RWPE2 (cell line): Measurements from ENCODE around the gene MAEA.
A peak's percentile ranks its signal among the peaks of the same experiment; 100 is the strongest.

Experiments used
- ATAC-seq: fragments of 200-7000 bp; cut with Tn5 transposase; 3 replicates; pipeline ENCODE4 v1.9.1; 2021; ENCODE audit warnings: low read depth
- DNase-seq: peaks from one replicate; pipeline ENCODE4 v3.0.0-alpha.2; 2020; ENCODE audit warnings: low spot score
- H3K27ac ChIP-seq: fragments of 450-650 bp; 2 replicates; pipeline ENCODE4 v1.5.1; 2017; ENCODE audit warnings: mild to moderate bottlenecking; ENCODE audit not compliant: poor library complexity, severe bottlenecking
- H3K27me3 ChIP-seq: fragments of 250-450 bp; sonication (Bioruptor Pico); 2 replicates; pipeline ENCODE4 v1.5.1; 2021; ENCODE audit warnings: mild to moderate bottlenecking, moderate library complexity; ENCODE audit not compliant: insufficient read depth, poor library complexity, severe bottlenecking
- H3K36me3 ChIP-seq: fragments of 250-450 bp; sonication (Bioruptor Pico); 2 replicates; pipeline ENCODE4 v1.5.1; 2020; ENCODE audit warnings: low read depth, mild to moderate bottlenecking, moderate library complexity
- H3K4me1 ChIP-seq: fragments of 250-450 bp; sonication (Bioruptor Pico); 2 replicates; pipeline ENCODE4 v1.5.1; 2021; ENCODE audit warnings: mild to moderate bottlenecking, moderate library complexity; ENCODE audit not compliant: insufficient read depth, poor library complexity, severe bottlenecking
- H3K4me3 ChIP-seq: fragments of 250-450 bp; sonication (Bioruptor Pico); 2 replicates; pipeline ENCODE4 v1.5.1; 2021; ENCODE audit warnings: mild to moderate bottlenecking, moderate library complexity; ENCODE audit not compliant: severe bottlenecking
- H3K9me3 ChIP-seq: fragments of 250-450 bp; sonication (Bioruptor Pico); 2 replicates; pipeline ENCODE4 v1.5.1; 2021; ENCODE audit warnings: mild to moderate bottlenecking, moderate library complexity; ENCODE audit not compliant: severe bottlenecking
- TF ChIP-seq, protein P1 (sequence below): fragments of 450-650 bp; IDR thresholded peaks from one replicate; pipeline ENCODE4 v1.5.1; 2017; ENCODE audit warnings: mild to moderate bottlenecking, moderate library complexity; ENCODE audit not compliant: poor library complexity, severe bottlenecking

MAEA gene

DNA sequence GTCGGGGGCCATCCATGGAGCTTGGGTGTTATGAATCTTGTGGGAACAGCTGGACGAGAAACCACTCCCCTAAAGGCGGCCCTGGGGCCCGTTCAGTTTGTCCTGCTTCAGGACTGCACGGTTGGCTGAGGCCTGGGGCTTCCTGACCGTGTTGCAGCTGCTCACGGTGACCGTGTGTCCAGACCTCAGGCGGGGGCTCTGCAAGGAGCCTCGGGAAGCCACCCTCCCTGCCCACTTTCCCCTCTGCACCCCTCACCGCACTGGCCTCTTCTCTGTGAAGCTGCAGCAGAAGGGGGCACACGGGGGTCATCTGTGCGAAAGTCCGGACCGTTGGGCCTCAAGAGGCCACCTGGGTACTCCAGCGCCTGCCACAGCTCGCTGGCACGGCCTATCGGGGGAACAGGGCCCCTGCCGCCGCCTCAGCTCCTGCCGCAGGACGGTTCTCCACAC lies 86.7 kb downstream of the MAEA start:
- Histone ChIP-seq H3K27ac (no peak overlapping the region), H3K4me1 (no peaks in the 10 kb centered on the region), H3K27me3 (no peaks in the 10 kb centered on the region), H3K9me3 (no peaks in the 10 kb centered on the region), H3K36me3 (peaks cover 8% of the 10 kb centered on the region), H3K4me3 (no peak overlapping the region)
- ATAC-seq = no peak
- peak; percentile 61 for DNase-seq
- TF ChIP-seq, protein P1, sequence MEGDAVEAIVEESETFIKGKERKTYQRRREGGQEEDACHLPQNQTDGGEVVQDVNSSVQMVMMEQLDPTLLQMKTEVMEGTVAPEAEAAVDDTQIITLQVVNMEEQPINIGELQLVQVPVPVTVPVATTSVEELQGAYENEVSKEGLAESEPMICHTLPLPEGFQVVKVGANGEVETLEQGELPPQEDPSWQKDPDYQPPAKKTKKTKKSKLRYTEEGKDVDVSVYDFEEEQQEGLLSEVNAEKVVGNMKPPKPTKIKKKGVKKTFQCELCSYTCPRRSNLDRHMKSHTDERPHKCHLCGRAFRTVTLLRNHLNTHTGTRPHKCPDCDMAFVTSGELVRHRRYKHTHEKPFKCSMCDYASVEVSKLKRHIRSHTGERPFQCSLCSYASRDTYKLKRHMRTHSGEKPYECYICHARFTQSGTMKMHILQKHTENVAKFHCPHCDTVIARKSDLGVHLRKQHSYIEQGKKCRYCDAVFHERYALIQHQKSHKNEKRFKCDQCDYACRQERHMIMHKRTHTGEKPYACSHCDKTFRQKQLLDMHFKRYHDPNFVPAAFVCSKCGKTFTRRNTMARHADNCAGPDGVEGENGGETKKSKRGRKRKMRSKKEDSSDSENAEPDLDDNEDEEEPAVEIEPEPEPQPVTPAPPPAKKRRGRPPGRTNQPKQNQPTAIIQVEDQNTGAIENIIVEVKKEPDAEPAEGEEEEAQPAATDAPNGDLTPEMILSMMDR = no peak

GRCh38 chr4:1376841-1377605 lies 87.3 kb downstream of the MAEA start:
- ATAC-seq = no peak

DNA sequence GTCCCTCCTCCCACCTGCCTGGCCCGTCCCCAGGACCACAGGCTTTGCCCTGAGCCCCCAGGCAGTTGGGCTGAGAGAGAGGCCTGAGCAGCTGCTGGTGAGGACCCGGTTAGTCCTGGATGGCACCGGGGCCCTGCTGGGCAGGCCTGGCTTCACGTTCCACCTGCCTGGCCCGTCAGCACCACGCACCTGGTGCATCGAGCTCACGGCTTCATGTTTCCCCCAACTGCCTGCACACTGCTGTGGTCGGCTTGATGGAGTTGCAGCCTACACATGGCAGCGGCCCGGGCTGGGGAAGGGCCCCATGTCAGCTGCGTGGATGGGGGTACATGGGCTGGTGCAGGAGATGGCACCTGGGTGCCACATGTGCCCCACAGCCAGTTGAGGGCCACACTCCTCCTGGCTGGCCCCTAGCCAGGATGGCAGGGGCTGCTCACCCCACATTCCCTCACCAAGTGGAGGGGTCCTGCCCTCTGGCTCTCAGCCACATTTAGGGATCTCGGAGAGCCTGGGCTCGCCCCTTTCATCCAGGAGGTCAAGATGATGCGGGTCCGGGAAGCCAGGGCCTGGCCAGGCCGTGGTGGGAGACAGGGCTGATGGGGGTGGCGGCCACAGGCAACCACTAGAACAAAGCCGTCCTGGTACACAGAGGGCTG lies 88.0 kb downstream of the MAEA start:
- ATAC-seq = no peak
- no peaks in the 10 kb centered on the region for H3K27me3 ChIP-seq
- H3K4me1 ChIP-seq = no peaks in the 10 kb centered on the region
- TF ChIP-seq, protein P1 = no peak
- H3K9me3 ChIP-seq = no peaks in the 10 kb centered on the region
- H3K36me3 ChIP-seq = 0 out of 2 replicates have a peak, but pooled peaks cover 4% of the 10 kb centered on the region
- H3K27ac ChIP-seq = no peak overlapping the region
- no peak overlapping the region for H3K4me3 ChIP-seq
- DNase-seq = peak; percentile 57

More at GRCh38 chr4:1376841-1377605, 87.3 kb downstream of the MAEA start:
- Histone ChIP-seq H3K4me3 (no peak overlapping the region), H3K9me3 (no peaks in the 10 kb centered on the region), H3K27me3 (no peaks in the 10 kb centered on the region), H3K36me3 (peaks cover 7% of the 10 kb centered on the region), H3K27ac (no peak overlapping the region), H3K4me1 (no peaks in the 10 kb centered on the region)
- TF ChIP-seq, protein P1 = no peak
- peak; percentile 64 for DNase-seq

DNA sequence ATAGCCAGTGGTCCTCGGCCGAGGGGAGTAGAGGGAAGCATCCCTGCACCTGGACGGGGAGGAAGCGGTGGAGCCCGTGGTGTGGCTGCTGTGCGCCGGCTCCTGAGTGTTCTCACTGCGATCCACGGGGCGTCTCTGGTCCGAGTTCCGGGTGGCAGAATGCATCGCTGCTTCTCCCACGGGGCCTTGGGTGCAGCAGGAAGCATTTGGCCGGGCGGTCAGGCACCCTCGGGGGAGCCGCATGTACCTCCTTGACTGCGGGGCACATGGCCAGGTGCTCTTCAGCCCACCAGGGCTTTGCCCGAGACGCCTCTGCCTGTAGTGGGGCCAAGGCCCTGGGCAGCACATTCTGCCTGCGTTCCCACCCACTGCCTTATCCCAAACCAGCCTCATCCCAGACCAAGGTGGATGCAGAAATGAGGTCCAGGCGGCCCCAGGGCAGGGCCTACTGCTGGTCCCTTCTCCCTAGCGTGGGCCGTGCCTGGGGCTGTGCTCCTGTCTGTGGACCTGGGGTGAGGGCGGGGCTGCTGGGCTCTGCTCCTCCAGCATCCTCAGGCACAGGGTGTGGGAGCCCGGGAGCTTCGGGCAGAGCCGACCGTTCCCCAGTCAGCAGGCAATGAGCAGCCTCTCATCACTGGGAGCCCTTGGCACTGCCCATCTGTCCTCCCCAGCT lies 89.0 kb downstream of the MAEA start:
- DNase-seq (peak; percentile 57), ATAC-seq (no peak)
- Histone ChIP-seq H3K4me3 (no peak overlapping the region), H3K9me3 (no peaks in the 10 kb centered on the region), H3K4me1 (no peaks in the 10 kb centered on the region), H3K27ac (no peak overlapping the region), H3K36me3 (0 out of 2 replicates have a peak, but pooled peaks cover 4% of the 10 kb centered on the region), H3K27me3 (no peaks in the 10 kb centered on the region)
- TF ChIP-seq, protein P1 = no peak
